ENCODE results near the gene SLC25A12. TPM values are rescaled to one million over a fixed set of nuclear protein-coding genes. Genes with fewer than 3 reads are reported as not detected.
A peak's percentile ranks its signal among the peaks of the same experiment; 100 is the strongest.

Gene SLC25A12
- total RNA-seq, 1 donor: 23.0 TPM

DNA sequence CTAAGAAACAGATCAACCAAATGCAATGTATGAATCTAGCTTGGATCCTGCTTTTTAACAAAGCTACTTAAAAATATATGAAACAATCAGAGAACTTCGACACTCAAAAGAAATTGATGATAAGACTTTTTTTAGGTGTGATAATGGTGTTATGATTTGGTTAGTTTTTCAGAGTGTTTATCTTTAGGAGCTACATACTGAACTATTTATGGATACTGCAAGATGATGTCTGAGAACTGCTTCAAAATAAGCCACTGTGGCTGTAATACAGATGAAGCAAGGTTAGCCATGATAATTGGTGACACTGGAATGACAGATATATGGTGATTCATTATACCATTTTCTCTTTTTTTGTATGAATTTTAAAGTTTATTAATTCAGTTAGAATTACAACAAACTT lies 14.2 kb downstream of the SLC25A12 start:
- no peak for DNase-seq (ENCODE audit: low read depth)
- no peak overlapping the region for H3K4me3 ChIP-seq (ENCODE audit: low read depth, low read length)
- TF ChIP-seq, protein P1, sequence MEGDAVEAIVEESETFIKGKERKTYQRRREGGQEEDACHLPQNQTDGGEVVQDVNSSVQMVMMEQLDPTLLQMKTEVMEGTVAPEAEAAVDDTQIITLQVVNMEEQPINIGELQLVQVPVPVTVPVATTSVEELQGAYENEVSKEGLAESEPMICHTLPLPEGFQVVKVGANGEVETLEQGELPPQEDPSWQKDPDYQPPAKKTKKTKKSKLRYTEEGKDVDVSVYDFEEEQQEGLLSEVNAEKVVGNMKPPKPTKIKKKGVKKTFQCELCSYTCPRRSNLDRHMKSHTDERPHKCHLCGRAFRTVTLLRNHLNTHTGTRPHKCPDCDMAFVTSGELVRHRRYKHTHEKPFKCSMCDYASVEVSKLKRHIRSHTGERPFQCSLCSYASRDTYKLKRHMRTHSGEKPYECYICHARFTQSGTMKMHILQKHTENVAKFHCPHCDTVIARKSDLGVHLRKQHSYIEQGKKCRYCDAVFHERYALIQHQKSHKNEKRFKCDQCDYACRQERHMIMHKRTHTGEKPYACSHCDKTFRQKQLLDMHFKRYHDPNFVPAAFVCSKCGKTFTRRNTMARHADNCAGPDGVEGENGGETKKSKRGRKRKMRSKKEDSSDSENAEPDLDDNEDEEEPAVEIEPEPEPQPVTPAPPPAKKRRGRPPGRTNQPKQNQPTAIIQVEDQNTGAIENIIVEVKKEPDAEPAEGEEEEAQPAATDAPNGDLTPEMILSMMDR (IDR thresholded peaks at IDR 0.05; ENCODE audit: insufficient read depth, low read length): no peak

DNA sequence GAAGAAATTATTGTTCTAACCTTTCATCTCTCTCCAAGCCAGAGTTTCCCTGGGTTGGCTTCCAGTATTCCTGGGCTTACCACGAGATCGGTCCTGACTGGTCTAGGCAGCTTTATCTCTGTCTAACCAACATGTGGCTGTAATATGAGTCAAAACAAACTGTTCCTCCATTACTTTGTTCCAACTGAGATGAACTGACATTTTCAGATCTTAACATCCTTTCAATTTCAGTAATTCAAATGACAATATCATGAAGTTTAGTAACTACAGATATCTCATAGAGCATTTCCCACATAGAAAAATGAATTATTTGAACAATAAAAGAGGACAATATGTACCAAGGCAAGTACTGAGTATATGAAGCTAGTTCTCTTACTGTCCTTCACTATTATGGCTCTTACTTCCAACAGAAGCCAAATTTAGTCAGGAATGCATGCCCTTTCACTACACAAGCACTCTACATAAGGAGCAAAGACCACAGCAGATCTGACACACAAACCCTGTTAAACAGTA lies 15.5 kb downstream of the SLC25A12 start:
- peak; percentile 90 for DNase-seq (ENCODE audit: low read depth)
- H3K4me3 ChIP-seq (ENCODE audit: low read depth, low read length): no peak overlapping the region
- TF ChIP-seq, protein P1 (IDR thresholded peaks at IDR 0.05; ENCODE audit: insufficient read depth, low read length): no peak

DNA sequence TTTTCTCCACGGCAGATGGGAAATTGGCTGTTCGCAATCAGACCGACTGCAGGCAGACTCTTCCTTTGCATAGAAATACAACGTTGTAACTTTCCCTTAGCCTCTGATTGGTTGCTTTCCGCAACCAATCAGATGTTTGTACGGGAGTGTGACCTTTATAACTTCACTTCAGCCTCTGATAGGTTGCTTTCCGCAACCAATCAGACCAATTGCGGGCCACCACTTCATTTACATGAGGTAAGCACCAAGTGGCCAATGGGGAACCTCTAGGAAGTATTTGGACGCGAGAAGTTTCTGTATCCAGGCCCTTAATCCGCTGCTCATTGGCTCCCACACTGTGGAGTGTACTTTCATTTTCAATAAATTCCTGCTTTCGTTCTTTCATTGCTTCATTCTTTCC lies 19.1 kb downstream of the SLC25A12 start:
- DNase-seq (ENCODE audit: low read depth): no peak
- no peak overlapping the region for H3K4me3 ChIP-seq (ENCODE audit: low read depth, low read length)
- TF ChIP-seq, protein P1 (IDR thresholded peaks at IDR 0.05; ENCODE audit: insufficient read depth, low read length): no peak

DNA sequence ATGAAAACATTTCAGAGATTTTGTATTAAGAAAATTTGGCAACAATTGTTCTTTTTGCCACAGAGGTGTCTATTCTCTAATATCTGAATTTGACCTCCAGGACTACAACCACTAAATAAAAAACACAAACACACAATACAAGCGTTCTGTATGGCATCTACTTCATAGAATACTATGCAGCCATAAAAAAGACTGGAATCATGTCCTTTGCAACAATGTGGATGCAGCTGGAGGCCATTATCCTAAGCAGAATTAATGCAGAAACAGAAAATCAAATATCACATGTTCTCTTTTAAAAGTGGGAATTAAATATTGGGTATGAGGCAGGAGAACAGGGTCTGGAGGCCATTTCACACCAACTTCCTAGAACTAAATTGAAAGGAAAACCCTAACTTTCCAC lies 19.5 kb downstream of the SLC25A12 start:
- no peak for DNase-seq (ENCODE audit: low read depth)
- no peak overlapping the region for H3K4me3 ChIP-seq (ENCODE audit: low read depth, low read length)
- TF ChIP-seq, protein P1 (IDR thresholded peaks at IDR 0.05; ENCODE audit: insufficient read depth, low read length): no peak

DNA sequence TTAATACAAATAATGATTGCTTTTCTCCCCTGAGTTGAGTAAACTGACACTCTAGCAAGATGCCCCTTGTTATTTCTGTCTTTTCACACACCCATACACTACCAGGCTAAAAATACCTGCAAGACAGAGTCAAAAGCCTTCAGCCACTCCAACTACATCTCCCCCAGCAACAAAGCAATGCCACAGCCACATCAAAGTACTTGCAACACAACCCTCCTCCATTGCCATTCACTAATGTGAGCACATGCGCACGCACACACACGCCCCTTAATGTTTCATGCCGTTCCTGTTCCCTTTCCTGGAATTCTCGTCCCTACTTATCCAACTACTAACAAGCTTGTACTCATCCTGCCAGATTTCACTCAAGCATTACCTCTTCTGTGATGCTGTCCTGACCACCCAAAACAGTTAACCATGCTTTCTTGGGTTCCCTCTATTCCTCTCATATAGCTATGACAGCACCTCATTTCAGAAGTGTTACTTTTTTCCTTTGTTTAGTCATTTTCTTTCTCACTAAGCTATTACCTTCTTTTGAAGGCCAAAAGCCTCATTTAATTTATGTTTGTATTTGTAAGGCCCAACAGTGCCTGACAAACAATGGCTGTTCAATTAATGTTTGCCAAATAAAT lies 29.6 kb downstream of the SLC25A12 start:
- H3K4me3 ChIP-seq (ENCODE audit: low read depth, low read length): no peak overlapping the region
- TF ChIP-seq, protein P1 (IDR thresholded peaks at IDR 0.05; ENCODE audit: insufficient read depth, low read length): no peak
- no peak for DNase-seq (ENCODE audit: low read depth)

DNA sequence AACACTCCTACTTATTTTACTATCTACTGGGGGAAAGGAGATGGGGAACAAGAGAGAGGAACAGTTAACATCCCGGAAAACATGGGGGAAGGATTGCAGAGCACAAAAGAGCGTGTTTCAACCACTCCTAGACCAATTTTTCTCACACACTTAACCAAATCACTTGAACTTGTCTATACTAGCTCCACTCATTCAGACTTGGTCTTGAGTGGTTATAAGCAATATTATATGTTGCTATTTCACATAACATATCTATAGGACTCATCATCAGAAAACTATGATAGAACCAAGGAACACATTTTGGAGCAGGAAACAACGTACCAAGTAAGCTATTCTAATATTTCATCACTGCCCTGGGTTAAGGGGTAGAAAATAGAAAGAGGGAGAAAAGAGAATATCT lies 31.5 kb downstream of the SLC25A12 start:
- H3K4me3 ChIP-seq (ENCODE audit: low read depth, low read length): no peak overlapping the region
- TF ChIP-seq, protein P1 (IDR thresholded peaks at IDR 0.05; ENCODE audit: insufficient read depth, low read length): no peak
- no peak for DNase-seq (ENCODE audit: low read depth)

All from fibroblast of the aortic adventitia (primary cell).